Neural crest cell (in vitro differentiated cells): ENCODE results near the gene DYSF. TPM values are rescaled to one million over a fixed set of nuclear protein-coding genes. Genes with fewer than 3 reads are reported as not detected.

Experiments
- DNase-seq: peaks from one replicate; pipeline ENCODE4 v3.0.0; 2021; ENCODE audit warnings: low read depth, mixed read lengths, low spot score
- H3K27ac Mint-ChIP-seq: one replicate; pipeline ENCODE4 v1.8.0; 2021; ENCODE audit warnings: mild to moderate bottlenecking, mixed read lengths; ENCODE audit not compliant: unreplicated experiment
- H3K27me3 Mint-ChIP-seq: 2 replicates; pipeline ENCODE4 v1.8.0; 2021; ENCODE audit warnings: low read depth, mild to moderate bottlenecking, mixed read lengths
- H3K36me3 Mint-ChIP-seq: 2 replicates; pipeline ENCODE4 v1.8.0; 2021; ENCODE audit warnings: low read depth, mild to moderate bottlenecking, mixed read lengths
- H3K4me1 Mint-ChIP-seq: 2 replicates; pipeline ENCODE4 v1.8.0; 2021; ENCODE audit warnings: mixed read lengths
- H3K4me3 Mint-ChIP-seq: one replicate; pipeline ENCODE4 v1.8.0; 2021; ENCODE audit warnings: mild to moderate bottlenecking, mixed read lengths
- H3K9me3 Mint-ChIP-seq: 2 replicates; pipeline ENCODE4 v1.8.0; 2021; ENCODE audit warnings: mixed read lengths
- total RNA-seq: library from RNA; stranded (reverse); gene quantifications from 2 replicates; pipeline ENCODE4 v1.2.1, GENCODE V29; 2021
- TF ChIP-seq, protein P1 (sequence below): fragments of 200-600 bp; sonication (generic); conservative IDR thresholded peaks from 2 replicates; pipeline ENCODE4 v1.5.0; 2021; ENCODE audit warnings: antibody characterized with exemption, mild to moderate bottlenecking

Gene DYSF
- total RNA-seq, 1 donor from 2014 or later = 2.2 TPM

GRCh38 chr2:71600555-71600954 is 147.2 kb downstream of the DYSF start:
- no peak overlapping the region for H3K27ac Mint-ChIP-seq
- H3K9me3 Mint-ChIP-seq = no peaks in the 10 kb centered on the region
- TF ChIP-seq, protein P1, sequence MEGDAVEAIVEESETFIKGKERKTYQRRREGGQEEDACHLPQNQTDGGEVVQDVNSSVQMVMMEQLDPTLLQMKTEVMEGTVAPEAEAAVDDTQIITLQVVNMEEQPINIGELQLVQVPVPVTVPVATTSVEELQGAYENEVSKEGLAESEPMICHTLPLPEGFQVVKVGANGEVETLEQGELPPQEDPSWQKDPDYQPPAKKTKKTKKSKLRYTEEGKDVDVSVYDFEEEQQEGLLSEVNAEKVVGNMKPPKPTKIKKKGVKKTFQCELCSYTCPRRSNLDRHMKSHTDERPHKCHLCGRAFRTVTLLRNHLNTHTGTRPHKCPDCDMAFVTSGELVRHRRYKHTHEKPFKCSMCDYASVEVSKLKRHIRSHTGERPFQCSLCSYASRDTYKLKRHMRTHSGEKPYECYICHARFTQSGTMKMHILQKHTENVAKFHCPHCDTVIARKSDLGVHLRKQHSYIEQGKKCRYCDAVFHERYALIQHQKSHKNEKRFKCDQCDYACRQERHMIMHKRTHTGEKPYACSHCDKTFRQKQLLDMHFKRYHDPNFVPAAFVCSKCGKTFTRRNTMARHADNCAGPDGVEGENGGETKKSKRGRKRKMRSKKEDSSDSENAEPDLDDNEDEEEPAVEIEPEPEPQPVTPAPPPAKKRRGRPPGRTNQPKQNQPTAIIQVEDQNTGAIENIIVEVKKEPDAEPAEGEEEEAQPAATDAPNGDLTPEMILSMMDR = no peak
- no peaks in the 10 kb centered on the region for H3K36me3 Mint-ChIP-seq
- H3K4me1 Mint-ChIP-seq = peaks cover 45% of the 10 kb centered on the region
- H3K27me3 Mint-ChIP-seq = peaks cover 46% of the 10 kb centered on the region
- no peak overlapping the region for H3K4me3 Mint-ChIP-seq
- DNase-seq = no peak

- no peak for DNase-seq
- H3K4me1 Mint-ChIP-seq = peaks cover 37% of the 10 kb centered on the region
These were observed 148.1 kb downstream of the DYSF start for GRCh38 chr2:71601136-71602114.

GRCh38 chr2:71602115-71602495 is 148.7 kb downstream of the DYSF start:
- Mint-ChIP-seq H3K9me3 (no peaks in the 10 kb centered on the region), H3K36me3 (no peaks in the 10 kb centered on the region), H3K27me3 (peaks cover 56% of the 10 kb centered on the region), H3K27ac (no peak overlapping the region), H3K4me3 (no peak overlapping the region), H3K4me1 (peaks cover 30% of the 10 kb centered on the region)
- TF ChIP-seq, protein P1 = no peak
- no peak for DNase-seq

More at GRCh38 chr2:71601136-71602114, 148.1 kb downstream of the DYSF start:
- Mint-ChIP-seq H3K36me3 (no peaks in the 10 kb centered on the region), H3K27ac (no peak overlapping the region), H3K4me3 (no peak overlapping the region), H3K9me3 (no peaks in the 10 kb centered on the region), H3K27me3 (peaks cover 51% of the 10 kb centered on the region)
- TF ChIP-seq, protein P1 = no peak

- peaks cover 61% of the 10 kb centered on the region for H3K27me3 Mint-ChIP-seq
- no peaks in the 10 kb centered on the region for H3K9me3 Mint-ChIP-seq
- no peaks in the 10 kb centered on the region for H3K36me3 Mint-ChIP-seq
- no peak for DNase-seq
- peaks cover 30% of the 10 kb centered on the region for H3K4me1 Mint-ChIP-seq
- H3K27ac Mint-ChIP-seq = no peak overlapping the region
- TF ChIP-seq, protein P1 = no peak
- no peak overlapping the region for H3K4me3 Mint-ChIP-seq
These were observed 149.2 kb downstream of the DYSF start for GRCh38 chr2:71602581-71602980.

DNA sequence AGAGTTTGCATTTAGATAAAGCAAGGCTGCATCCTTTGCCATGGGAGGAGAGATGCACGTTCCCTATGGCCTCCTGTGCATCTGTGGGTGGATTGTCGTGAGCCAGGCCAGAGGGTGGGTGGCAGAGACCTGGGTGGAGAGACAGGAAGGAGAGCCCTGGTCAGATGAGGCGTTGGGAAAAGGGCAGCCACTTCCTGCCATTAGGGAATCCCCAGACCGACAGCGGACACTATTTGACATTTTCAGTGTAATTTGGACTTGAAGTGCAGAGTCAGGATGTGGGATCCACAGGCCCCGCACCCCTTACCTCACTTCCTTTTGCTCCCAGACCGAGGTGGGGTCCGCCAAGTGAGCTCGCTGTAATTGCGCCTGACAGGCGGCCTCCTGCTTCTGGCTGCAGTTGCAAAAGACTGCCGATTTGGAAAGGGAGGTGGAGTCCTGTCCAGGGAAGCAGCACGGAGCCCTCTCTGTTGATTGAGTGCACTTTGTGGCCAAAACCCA is 150.0 kb downstream of the DYSF start:
- no peak overlapping the region for H3K4me3 Mint-ChIP-seq

More for the DNA sequence above, 150.0 kb downstream of the DYSF start:
- Mint-ChIP-seq H3K27me3 (peaks cover 61% of the 10 kb centered on the region), H3K36me3 (no peaks in the 10 kb centered on the region), H3K9me3 (no peaks in the 10 kb centered on the region), H3K27ac (no peak overlapping the region), H3K4me1 (peaks cover 23% of the 10 kb centered on the region)
- TF ChIP-seq, protein P1 = no peak
- DNase-seq = no peak
